Breast epithelium (tissue), 3 donors: ENCODE measurements around the gene GUCA1A.

Experiments used
- CTCF ChIP-seq, 3 donors: fragments of 450-650 bp; IDR thresholded peaks; one replicate each; pipeline ENCODE4 v1.5.1; 2016 to 2017; ENCODE audit warnings: antibody characterized with exemption in 3 of 3, mild to moderate bottlenecking in 3 of 3, moderate library complexity in 3 of 3
- POLR2A ChIP-seq: fragments of 450-650 bp; IDR thresholded peaks from one replicate; pipeline ENCODE4 v1.6.1; 2016; ENCODE audit warnings: antibody characterized with exemption, mild to moderate bottlenecking, moderate library complexity
- POLR2AphosphoS5 ChIP-seq, 3 donors: sonication (generic); formaldehyde crosslinking; IDR thresholded peaks; one replicate each; pipeline ENCODE4 v1.6.1; 2017; ENCODE audit warnings: antibody characterized with exemption in 3 of 3

GRCh38 chr6:42138190-42138589 lies 35.0 kb upstream of the GUCA1A start:
- TF ChIP-seq CTCF (IDR thresholded peaks at IDR 0.05) (no peak), POLR2A (no peak), POLR2AphosphoS5 (IDR thresholded peaks at IDR 0.05) (no peak)
